Esophagus squamous epithelium (tissue), 5 donors: Measurements from ENCODE around the gene ZNF565. TPM values are rescaled to one million over a fixed set of nuclear protein-coding genes. Genes with fewer than 3 reads are reported as not detected.

Source experiments
- DNase-seq: peaks from one replicate; lab custom pipeline; 2025; lab: John Stamatoyannopoulos, UW
- H3K27ac ChIP-seq, 4 donors: fragments of 200-600 bp; sonication (generic); one replicate each; pipeline ENCODE4 v1.5.1; 2016 to 2019; ENCODE audit warnings: mild to moderate bottlenecking in 1 of 4
- H3K27me3 ChIP-seq, 4 donors: fragments of 200-600 bp; sonication (generic); 1 replicate in 3 of 4; 2 replicates in 1 of 4; pipeline versions ENCODE4 v1.5.1 to v1.6.0; 2017 to 2021; ENCODE audit warnings: antibody characterized with exemption in 1 of 4
- H3K36me3 ChIP-seq, 3 donors: fragments of 200-600 bp; sonication (generic); one replicate each; pipeline ENCODE4 v1.5.1; 2016 to 2019
- H3K4me1 ChIP-seq, 3 donors: fragments of 200-600 bp; sonication (generic); one replicate each; pipeline ENCODE4 v1.5.1; 2017 to 2019
- H3K4me3 ChIP-seq, 4 donors: fragments of 200-600 bp; sonication (generic); 1 replicate in 3 of 4; 2 replicates in 1 of 4; pipeline ENCODE4 v1.5.1; 2016 to 2019; ENCODE audit warnings: mild to moderate bottlenecking in 2 of 4, moderate library complexity in 1 of 4
- H3K9me3 ChIP-seq, 3 donors: fragments of 200-600 bp; sonication (generic); one replicate each; pipeline ENCODE4 v1.5.1; 2016 to 2019
- CTCF ChIP-seq, 6 experiments: fragments of 450-650 bp in 4 of 6; fragments of 200-600 bp in 2 of 6; sonication (generic) in 2 of 6; IDR thresholded peaks; one replicate each; pipeline ENCODE4 v1.5.1; 2016 to 2019; ENCODE audit warnings: antibody characterized with exemption in 6 of 6, mild to moderate bottlenecking in 4 of 6, moderate library complexity in 4 of 6
- POLR2A ChIP-seq, 4 donors: fragments of 450-650 bp; IDR thresholded peaks; one replicate each; pipeline ENCODE4 v1.6.1; 2017; ENCODE audit warnings: antibody characterized with exemption in 4 of 4, mild to moderate bottlenecking in 4 of 4, moderate library complexity in 3 of 4
- WGBS, 2 donors: methylation state at CpG; one replicate each; pipeline ENCODE4 v1.1.5; 2018; 5-methylcytosine and 5-hydroxymethylcytosine counted together
- intact Hi-C: fragments of 100-400 bp; cut with DNase I; formaldehyde crosslinking; loops from one replicate; pipeline ENCODE4 v1.15.0; 2022
- total RNA-seq, 4 donors: library from RNA; depleted of rRNA; stranded (reverse); fragments of >200 nt; gene quantifications; one replicate each; pipeline ENCODE4 v1.1.0, GENCODE V29; 2016
- donor health status: DM: yes; HTN: yes; CAD: no.

The ZNF565 gene
- total RNA-seq, 4 donors from 2014 or later: 1.6 to 5.5 (median 2.8) TPM

- Histone ChIP-seq H3K9me3 (no peaks in the 10 kb centered on the region), H3K27me3 (no peaks in the 10 kb centered on the region), H3K36me3 (peaks cover 15 to 49% (median 25%) of the 10 kb centered on the region in 3 donors), H3K4me3 (peak within 1 kb of the TSS; percentile 37 to 72 (median 51)), H3K4me1 (peaks cover 11 to 83% (median 29%) of the 10 kb centered on the region in 3 donors), H3K27ac (peak within 1 kb of the TSS; percentile 87 to 98 (median 92))
- 40 to 59% methylated on average over 11 to 19 of the region's 40 CpGs for WGBS, 2 donors
- no peak for DNase-seq
- intact Hi-C loops: no loop called here
- TF ChIP-seq CTCF (IDR thresholded peaks at IDR 0.05) (no peak), POLR2A (IDR thresholded peaks at IDR 0.05) (peak in 1 of 4 donors; percentile 27)
Measured at GRCh38 chr19:36152352-36153091, 61.9 kb downstream of the ZNF565 start, which contains the start of gene COX7A1. TSS of gene COX7A1 (minus strand) at chr19:36152447. CDS start at chr19:36152407, 40 bp downstream.

- Histone ChIP-seq H3K27ac (peak overlapping the region; percentile 87 to 98 (median 92)), H3K36me3 (peaks cover 15 to 55% (median 30%) of the 10 kb centered on the region in 3 donors), H3K4me1 (peaks cover 11 to 83% (median 29%) of the 10 kb centered on the region in 3 donors), H3K27me3 (no peaks in the 10 kb centered on the region), H3K9me3 (no peaks in the 10 kb centered on the region), H3K4me3 (peak overlapping the region; percentile 37 to 72 (median 51))
- intact Hi-C loops: no loop called here
- no peak for DNase-seq
- WGBS, 2 donors: 20 to 59% methylated on average over 1 to 15 of the region's 16 CpGs
- TF ChIP-seq CTCF (IDR thresholded peaks at IDR 0.05) (no peak), POLR2A (IDR thresholded peaks at IDR 0.05) (no peak)
Measured at GRCh38 chr19:36152019-36152351, 62.5 kb downstream of the ZNF565 start.

- Histone ChIP-seq H3K4me3 (peak overlapping the region; percentile 37 to 72 (median 51)), H3K4me1 (peaks cover 11 to 77% (median 29%) of the 10 kb centered on the region in 3 donors), H3K27me3 (no peaks in the 10 kb centered on the region), H3K27ac (peak overlapping the region; percentile 87 to 98 (median 92)), H3K36me3 (peaks cover 17 to 61% (median 36%) of the 10 kb centered on the region in 3 donors), H3K9me3 (no peaks in the 10 kb centered on the region)
- WGBS, 2 donors: 61 to 68% methylated on average over 9 to 10 of the region's 47 CpGs
- intact Hi-C loops: no loop called here
- no peak for TF ChIP-seq CTCF (IDR thresholded peaks at IDR 0.05)
- TF ChIP-seq POLR2A (IDR thresholded peaks at IDR 0.05): peak in 1 of 4 donors; percentile 26
- no peak for DNase-seq
Measured at GRCh38 chr19:36151144-36152018, 63.1 kb downstream of the ZNF565 start.

GRCh38 chr19:36150586-36150985 lies 63.9 kb downstream of the ZNF565 start:
- H3K27ac ChIP-seq: peak overlapping the region; percentile 87 to 98 (median 92)
- H3K4me3 ChIP-seq: no peak overlapping the region
- DNase-seq: no peak
- H3K36me3 ChIP-seq: peaks cover 24 to 69% (median 44%) of the 10 kb centered on the region in 3 donors
- TF ChIP-seq POLR2A (IDR thresholded peaks at IDR 0.05) (no peak), CTCF (IDR thresholded peaks at IDR 0.05) (no peak)
- 0 to 79% methylated on average over 1 to 4 of the region's 5 CpGs for WGBS, 2 donors
- intact Hi-C loops: no loop called here
- H3K27me3 ChIP-seq: no peaks in the 10 kb centered on the region
- no peaks in the 10 kb centered on the region for H3K9me3 ChIP-seq
- H3K4me1 ChIP-seq: peaks cover 11 to 71% (median 29%) of the 10 kb centered on the region in 3 donors
